H1 (cell line): ENCODE results near the gene ARID4B. TPM values are rescaled to one million over a fixed set of nuclear protein-coding genes. Genes with fewer than 3 reads are reported as not detected.

Experiments used
- CTCF ChIP-seq, 3 experiments: IDR thresholded peaks; 1 replicate in 2 of 3; 2 replicates in 1 of 3; pipeline versions ENCODE4 v1.5.1 to v1.6.1; 2011; ENCODE audit warnings: low read length in 3 of 3, mild to moderate bottlenecking in 3 of 3, inconsistent platforms in 2 of 3, low read depth in 1 of 3, moderate library complexity in 1 of 3; ENCODE audit not compliant: insufficient read depth in 1 of 3; ENCODE audit errors: control extremely low read depth in 1 of 3
- FOSL1 ChIP-seq: IDR thresholded peaks from 2 replicates; pipeline ENCODE4 v1.6.1; 2011; ENCODE audit warnings: mild to moderate bottlenecking, low read depth, low read length, moderate library complexity; ENCODE audit not compliant: insufficient read depth
- HDAC2 ChIP-seq, 2 experiments: fragments of 300-600 bp in 1 of 2; sonication (generic) in 1 of 2; IDR thresholded peaks; 2 replicates each; pipeline ENCODE4 v1.6.1; 2011 to 2012; ENCODE audit warnings: low read depth in 2 of 2, low read length in 2 of 2, mild to moderate bottlenecking in 2 of 2, moderate library complexity in 2 of 2, borderline replicate concordance in 1 of 2, inconsistent platforms in 1 of 2
- KDM4A ChIP-seq: IDR thresholded peaks from one replicate; pipeline ENCODE4 v1.7.1; 2012; ENCODE audit warnings: low read depth, mild to moderate bottlenecking, moderate library complexity, low read length, inconsistent platforms; ENCODE audit not compliant: severe bottlenecking
- MAFK ChIP-seq: IDR thresholded peaks from 2 replicates; pipeline ENCODE4 v1.6.1; 2012; ENCODE audit warnings: low read depth, mild to moderate bottlenecking, improper control_type of control experiment, low read length
- RAD21 ChIP-seq, 2 experiments: IDR thresholded peaks in 1 of 2; conservative IDR thresholded peaks in 1 of 2; 2 replicates each; pipeline ENCODE4 v1.6.1; 2011; ENCODE audit warnings: low read depth in 2 of 2, low read length in 2 of 2, improper control_type of control experiment in 1 of 2, inconsistent platforms in 1 of 2, mild to moderate bottlenecking in 1 of 2, moderate library complexity in 1 of 2
- SP1 ChIP-seq: IDR thresholded peaks from 2 replicates; pipeline ENCODE4 v1.6.1; 2011; ENCODE audit warnings: low read depth, low read length
- SP2 ChIP-seq: IDR thresholded peaks from 2 replicates; pipeline ENCODE4 v1.6.1; 2012; ENCODE audit warnings: mild to moderate bottlenecking, low read length, inconsistent platforms
- TBP ChIP-seq: IDR thresholded peaks from 2 replicates; pipeline ENCODE4 v1.6.1; 2011; ENCODE audit warnings: low read depth, low read length, improper control_type of control experiment
- polyA plus RNA-seq, 7 experiments: library from polyadenylated mRNA; depleted of rRNA in 3 of 7; stranded (reverse) in 5 of 7; unstranded in 2 of 7; fragments of >200 nt in 5 of 7; fragments of 200-250 nt in 2 of 7; gene quantifications; 1 replicate in 5 of 7; 2 replicates in 1 of 7; 4 replicates in 1 of 7; pipeline versions ENCODE4 v1.2.1 to v1.2.3, GENCODE V29; 2011 to 2013; ENCODE audit warnings: missing spikeins in 2 of 7, mixed read lengths in 2 of 7
- total RNA-seq: library from RNA; stranded (reverse); fragmentation: NEBNext Ultra II Directional; extraction: Animal tissue kit (Norgen Biotek cat#: 25700); gene quantifications from 2 replicates; pipeline ENCODE4 v1.2.1, GENCODE V29; 2021

ARID4B gene
- total and polyA plus RNA-seq, 2 of the 8 experiments (the other 6 are each of a cell fraction or from before 2014, with no cell fraction given), result 5.1 to 28.8 TPM

DNA sequence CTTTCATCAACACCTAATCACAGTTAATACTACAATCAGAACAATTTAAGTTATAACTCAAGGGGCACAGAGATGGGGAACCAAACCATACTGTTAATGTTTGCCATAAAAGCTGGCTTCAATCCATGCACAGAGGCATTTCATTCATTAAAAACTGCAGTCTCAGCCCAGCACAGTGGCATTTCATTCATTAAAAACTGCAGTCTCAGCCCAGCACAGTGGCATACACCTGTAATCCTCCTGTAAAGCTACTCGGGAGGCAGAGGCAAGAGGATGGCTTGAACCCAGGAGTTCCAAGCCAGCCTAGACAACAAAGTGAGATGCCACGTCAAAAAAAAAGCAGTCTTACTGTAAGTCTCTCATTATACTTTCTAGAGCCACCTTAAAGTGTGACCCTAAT is 29.2 kb downstream of the ARID4B start (continued):
- TF ChIP-seq CTCF (IDR thresholded peaks at IDR 0.05; ENCODE audit: control extremely low read depth in 1 of 3, insufficient read depth in 1 of 3, low read depth in 1 of 3, low read length in 3 of 3), result no peak
- TF ChIP-seq SP1, result no peak
- no peak for TF ChIP-seq HDAC2 (IDR thresholded peaks at IDR 0.05; ENCODE audit: borderline replicate concordance in 1 of 2, low read depth in 2 of 2, low read length in 2 of 2)
- no peak for TF ChIP-seq RAD21 (IDR thresholded peaks at IDR 0.05 in 1 of 2, conservative IDR thresholded peaks at IDR 0.05 in 1 of 2; ENCODE audit: low read depth in 2 of 2, low read length in 2 of 2)
- no peak for TF ChIP-seq FOSL1
- TF ChIP-seq SP2, result no peak
- no peak for TF ChIP-seq TBP
- TF ChIP-seq KDM4A, result no peak
- no peak for TF ChIP-seq MAFK
